Measurements from ENCODE around the gene IGF2BP3.

IGF2BP3 gene

DNA sequence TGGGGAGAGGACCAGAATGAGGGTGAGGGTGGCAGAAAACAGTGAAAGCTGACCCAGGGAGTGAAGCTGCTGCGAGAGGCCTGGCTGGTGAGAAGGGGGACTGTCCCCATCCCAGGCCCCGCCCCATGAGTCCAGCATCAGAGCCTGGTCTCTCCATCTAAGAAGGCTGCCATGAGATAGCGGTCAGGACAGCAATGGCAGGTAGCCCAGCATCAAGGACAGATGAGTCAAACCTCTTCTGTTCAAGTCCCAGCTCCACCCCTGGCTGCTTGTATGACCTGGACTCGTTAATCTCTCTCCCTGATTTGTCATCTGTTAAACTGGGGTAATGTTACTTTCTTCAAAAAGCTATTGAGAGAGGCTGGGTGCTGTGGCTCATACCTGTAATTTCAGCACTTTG, 201.5 kb downstream of the IGF2BP3 start:
- no peak overlapping the region for H3K27ac ChIP-seq (ENCODE audit: low read length, poor library complexity, severe bottlenecking)
- no peak overlapping the region for H3K4me3 ChIP-seq (ENCODE audit: insufficient read depth in 1 of 2, low read depth in 1 of 2, low read length in 2 of 2)
- H3K14ac ChIP-seq (ENCODE audit: low read length in 2 of 2) = no peak overlapping the region
- WGBS = 85% methylated on average over 4 of the region's 4 CpGs
- H3K4ac ChIP-seq (ENCODE audit: low read depth in 1 of 2, low read length in 2 of 2) = no peak overlapping the region
- no peak overlapping the region for H2BK120ac ChIP-seq (ENCODE audit: low read depth, low read length)
- no peak overlapping the region for H3K4me2 ChIP-seq (ENCODE audit: low read length, poor library complexity, severe bottlenecking)
- no peak overlapping the region for H2AK5ac ChIP-seq (ENCODE audit: low read length, severe bottlenecking)
- peaks cover 0 to 94% of the 10 kb centered on the region in 2 experiments for H3K36me3 ChIP-seq (ENCODE audit: control insufficient read depth in 1 of 2, insufficient read depth in 2 of 2, low read depth in 1 of 2, low read length in 2 of 2)
- H3K79me1 ChIP-seq (replicated peaks; ENCODE audit: low read length, poor library complexity, severe bottlenecking) = no peaks in the 10 kb centered on the region
- peaks cover 2% of the 10 kb centered on the region for H3K4me1 ChIP-seq (ENCODE audit: control insufficient read depth, insufficient read depth, low read depth, low read length)
- H3K23ac ChIP-seq (ENCODE audit: low read length in 2 of 2) = no peak overlapping the region
- no peak overlapping the region for H2BK15ac ChIP-seq (ENCODE audit: low read depth, poor library complexity, severe bottlenecking)
- no peak overlapping the region for H2AFZ ChIP-seq (ENCODE audit: low read depth, low read length)
- H3K9me3 ChIP-seq (ENCODE audit: control insufficient read depth, low read length) = no peaks in the 10 kb centered on the region
- H2BK5ac ChIP-seq (ENCODE audit: low read depth, low read length, poor library complexity, severe bottlenecking) = no peak overlapping the region
- H3K9ac ChIP-seq (ENCODE audit: low read length) = no peak overlapping the region
- H3K18ac ChIP-seq (ENCODE audit: low read depth in 1 of 2, low read length in 2 of 2) = no peak overlapping the region
- H2BK12ac ChIP-seq (ENCODE audit: low read length in 2 of 2) = no peak overlapping the region
- DNase-seq = no peak
- no peaks in the 10 kb centered on the region for H3K27me3 ChIP-seq (ENCODE audit: control insufficient read depth in 1 of 2, insufficient read depth in 1 of 2, low read length in 2 of 2)
- no peak overlapping the region for H4K8ac ChIP-seq (ENCODE audit: low read length)
- no peak overlapping the region for H4K91ac ChIP-seq (ENCODE audit: low read length)

DNA sequence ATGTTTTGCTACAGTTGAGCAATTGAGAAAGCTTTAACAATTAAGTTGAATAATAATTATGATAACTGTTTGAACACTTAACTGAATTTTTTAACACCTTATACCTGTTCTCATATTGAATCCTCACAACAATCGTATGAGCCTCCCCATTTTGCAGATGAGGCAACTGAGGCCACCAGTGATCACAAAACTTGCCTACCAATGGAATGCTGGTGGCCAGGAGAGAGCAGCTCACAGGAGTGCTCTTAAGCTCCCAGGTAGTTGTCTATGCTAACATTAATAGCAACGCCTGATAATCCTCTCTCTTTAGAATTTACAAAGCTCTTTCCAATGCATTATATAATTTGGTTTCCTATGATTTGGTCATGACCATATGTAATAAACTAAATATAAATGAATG, 202.1 kb downstream of the IGF2BP3 start:
- H4K8ac ChIP-seq (ENCODE audit: low read length) = no peak overlapping the region
- H3K23ac ChIP-seq (ENCODE audit: low read length in 2 of 2) = no peak overlapping the region
- H3K18ac ChIP-seq (ENCODE audit: low read depth in 1 of 2, low read length in 2 of 2) = no peak overlapping the region
- H2AFZ ChIP-seq (ENCODE audit: low read depth, low read length) = no peak overlapping the region
- peaks cover 0 to 94% of the 10 kb centered on the region in 2 experiments for H3K36me3 ChIP-seq (ENCODE audit: control insufficient read depth in 1 of 2, insufficient read depth in 2 of 2, low read depth in 1 of 2, low read length in 2 of 2)
- no peak overlapping the region for H2BK12ac ChIP-seq (ENCODE audit: low read length in 2 of 2)
- no peak overlapping the region for H3K4me2 ChIP-seq (ENCODE audit: low read length, poor library complexity, severe bottlenecking)
- H3K4me3 ChIP-seq (ENCODE audit: insufficient read depth in 1 of 2, low read depth in 1 of 2, low read length in 2 of 2) = no peak overlapping the region
- no peak overlapping the region for H2BK15ac ChIP-seq (ENCODE audit: low read depth, poor library complexity, severe bottlenecking)
- no peak overlapping the region for H2BK120ac ChIP-seq (ENCODE audit: low read depth, low read length)
- H4K91ac ChIP-seq (ENCODE audit: low read length) = no peak overlapping the region
- no peaks in the 10 kb centered on the region for H3K9me3 ChIP-seq (ENCODE audit: control insufficient read depth, low read length)
- H3K4me1 ChIP-seq (ENCODE audit: control insufficient read depth, insufficient read depth, low read depth, low read length) = peaks cover 2% of the 10 kb centered on the region
- H2AK5ac ChIP-seq (ENCODE audit: low read length, severe bottlenecking) = no peak overlapping the region
- no peak for DNase-seq
- no peak overlapping the region for H3K9ac ChIP-seq (ENCODE audit: low read length)
- H3K14ac ChIP-seq (ENCODE audit: low read length in 2 of 2) = no peak overlapping the region
- no peak overlapping the region for H3K4ac ChIP-seq (ENCODE audit: low read depth in 1 of 2, low read length in 2 of 2)
- no peak overlapping the region for H2BK5ac ChIP-seq (ENCODE audit: low read depth, low read length, poor library complexity, severe bottlenecking)
- H3K27me3 ChIP-seq (ENCODE audit: control insufficient read depth in 1 of 2, insufficient read depth in 1 of 2, low read length in 2 of 2) = no peaks in the 10 kb centered on the region
- H3K79me1 ChIP-seq (replicated peaks; ENCODE audit: low read length, poor library complexity, severe bottlenecking) = no peaks in the 10 kb centered on the region
- no peak overlapping the region for H3K27ac ChIP-seq (ENCODE audit: low read length, poor library complexity, severe bottlenecking)
- WGBS = 100% methylated on average over 1 of the region's 2 CpGs

DNA sequence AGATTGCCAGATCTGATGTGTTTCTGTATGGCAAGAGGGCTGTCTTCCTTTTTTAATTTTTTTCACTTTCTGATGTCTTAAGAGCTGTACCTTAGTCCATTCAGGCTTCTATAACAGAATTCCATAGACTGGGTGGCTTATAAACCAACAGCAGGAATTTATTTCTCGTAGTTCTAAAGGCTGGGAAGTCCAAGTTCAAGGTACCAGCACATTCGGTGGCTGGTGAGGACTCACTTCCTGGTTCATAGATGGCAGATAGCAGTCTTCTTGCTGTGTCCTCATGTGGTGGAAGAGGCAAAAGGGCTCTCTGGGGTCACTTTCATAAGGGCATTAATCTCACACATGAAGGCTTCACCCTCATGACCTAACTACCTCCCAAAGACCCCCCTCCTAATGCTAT, 202.9 kb downstream of the IGF2BP3 start:
- no peaks in the 10 kb centered on the region for H3K9me3 ChIP-seq (ENCODE audit: control insufficient read depth, low read length)
- no peak overlapping the region for H2AK5ac ChIP-seq (ENCODE audit: low read length, severe bottlenecking)
- H3K4me3 ChIP-seq (ENCODE audit: insufficient read depth in 1 of 2, low read depth in 1 of 2, low read length in 2 of 2) = no peak overlapping the region
- 97% methylated on average over 2 of the region's 2 CpGs for WGBS
- peaks cover 0 to 95% of the 10 kb centered on the region in 2 experiments for H3K36me3 ChIP-seq (ENCODE audit: control insufficient read depth in 1 of 2, insufficient read depth in 2 of 2, low read depth in 1 of 2, low read length in 2 of 2)
- no peak overlapping the region for H4K91ac ChIP-seq (ENCODE audit: low read length)
- H3K79me1 ChIP-seq (replicated peaks; ENCODE audit: low read length, poor library complexity, severe bottlenecking) = no peaks in the 10 kb centered on the region
- no peak overlapping the region for H3K23ac ChIP-seq (ENCODE audit: low read length in 2 of 2)
- DNase-seq = no peak
- H2BK12ac ChIP-seq (ENCODE audit: low read length in 2 of 2) = no peak overlapping the region
- H2BK15ac ChIP-seq (ENCODE audit: low read depth, poor library complexity, severe bottlenecking) = no peak overlapping the region
- H3K27ac ChIP-seq (ENCODE audit: low read length, poor library complexity, severe bottlenecking) = no peak overlapping the region
- H2BK5ac ChIP-seq (ENCODE audit: low read depth, low read length, poor library complexity, severe bottlenecking) = no peak overlapping the region
- H3K4me2 ChIP-seq (ENCODE audit: low read length, poor library complexity, severe bottlenecking) = no peak overlapping the region
- H3K9ac ChIP-seq (ENCODE audit: low read length) = no peak overlapping the region
- no peak overlapping the region for H4K8ac ChIP-seq (ENCODE audit: low read length)
- H3K4ac ChIP-seq (ENCODE audit: low read depth in 1 of 2, low read length in 2 of 2) = no peak overlapping the region
- H3K14ac ChIP-seq (ENCODE audit: low read length in 2 of 2) = no peak overlapping the region
- H2BK120ac ChIP-seq (ENCODE audit: low read depth, low read length) = no peak overlapping the region
- H3K27me3 ChIP-seq (ENCODE audit: control insufficient read depth in 1 of 2, insufficient read depth in 1 of 2, low read length in 2 of 2) = no peaks in the 10 kb centered on the region
- no peak overlapping the region for H2AFZ ChIP-seq (ENCODE audit: low read depth, low read length)
- no peak overlapping the region for H3K18ac ChIP-seq (ENCODE audit: low read depth in 1 of 2, low read length in 2 of 2)
- no peaks in the 10 kb centered on the region for H3K4me1 ChIP-seq (ENCODE audit: control insufficient read depth, insufficient read depth, low read depth, low read length)

DNA sequence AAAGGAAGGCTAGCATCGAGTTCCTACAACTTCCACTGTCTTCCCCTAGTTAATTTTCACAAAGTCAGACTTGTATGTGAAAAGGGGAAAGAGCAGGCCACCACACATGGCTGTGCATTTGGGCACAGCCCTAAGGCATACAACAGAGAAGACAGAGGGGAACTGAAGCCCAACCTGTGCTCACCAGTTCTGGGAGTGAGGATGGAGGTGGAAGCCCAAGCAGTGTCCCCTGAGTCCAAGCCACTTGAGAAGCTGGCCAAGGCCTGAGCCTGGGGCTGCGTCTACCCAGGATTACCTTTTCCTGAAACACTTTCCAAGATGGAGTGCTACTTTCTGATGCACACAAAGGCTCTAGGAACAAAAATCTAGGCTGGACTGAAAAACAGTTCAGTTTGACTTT, 203.4 kb downstream of the IGF2BP3 start:
- 88% methylated on average over 1 of the region's 2 CpGs for WGBS

More for the DNA sequence above, 203.4 kb downstream of the IGF2BP3 start:
- Histone ChIP-seq H2AFZ (ENCODE audit: low read depth, low read length) (no peak overlapping the region), H3K4ac (ENCODE audit: low read depth in 1 of 2, low read length in 2 of 2) (no peak overlapping the region), H3K27me3 (ENCODE audit: control insufficient read depth in 1 of 2, insufficient read depth in 1 of 2, low read length in 2 of 2) (no peaks in the 10 kb centered on the region), H3K23ac (ENCODE audit: low read length in 2 of 2) (no peak overlapping the region), H2AK5ac (ENCODE audit: low read length, severe bottlenecking) (no peak overlapping the region), H3K9me3 (ENCODE audit: control insufficient read depth, low read length) (no peaks in the 10 kb centered on the region), H4K91ac (ENCODE audit: low read length) (no peak overlapping the region), H4K8ac (ENCODE audit: low read length) (no peak overlapping the region), H3K27ac (ENCODE audit: low read length, poor library complexity, severe bottlenecking) (no peak overlapping the region), H3K4me2 (ENCODE audit: low read length, poor library complexity, severe bottlenecking) (no peak overlapping the region), H2BK120ac (ENCODE audit: low read depth, low read length) (no peak overlapping the region), H3K36me3 (ENCODE audit: control insufficient read depth in 1 of 2, insufficient read depth in 2 of 2, low read depth in 1 of 2, low read length in 2 of 2) (peaks cover 0 to 95% of the 10 kb centered on the region in 2 experiments), H3K9ac (ENCODE audit: low read length) (no peak overlapping the region), H2BK15ac (ENCODE audit: low read depth, poor library complexity, severe bottlenecking) (no peak overlapping the region), H2BK12ac (ENCODE audit: low read length in 2 of 2) (no peak overlapping the region), H3K4me1 (ENCODE audit: control insufficient read depth, insufficient read depth, low read depth, low read length) (no peaks in the 10 kb centered on the region), H3K4me3 (ENCODE audit: insufficient read depth in 1 of 2, low read depth in 1 of 2, low read length in 2 of 2) (no peak overlapping the region), H3K14ac (ENCODE audit: low read length in 2 of 2) (no peak overlapping the region), H3K18ac (ENCODE audit: low read depth in 1 of 2, low read length in 2 of 2) (no peak overlapping the region), H2BK5ac (ENCODE audit: low read depth, low read length, poor library complexity, severe bottlenecking) (no peak overlapping the region), H3K79me1 (replicated peaks; ENCODE audit: low read length, poor library complexity, severe bottlenecking) (no peaks in the 10 kb centered on the region)
- DNase-seq = no peak

All from mesenchymal stem cell (in vitro differentiated cells and primary cell).